MM.1S (cell line): Measurements from ENCODE around the gene WDR36.

Experiments
- DNase-seq: peaks from one replicate; pipeline ENCODE4 v3.0.0-alpha.2; 2015
- H2AFZ ChIP-seq: fragments of 300-600 bp; sonication (generic); 2 replicates; pipeline ENCODE4 v1.6.0; 2016; ENCODE audit warnings: antibody characterized with exemption, low read length
- H3F3A ChIP-seq: fragments of 300-600 bp; sonication (generic); 2 replicates; pipeline ENCODE4 v1.6.1; 2016; ENCODE audit warnings: mild to moderate bottlenecking, antibody characterized with exemption, low read length, moderate library complexity, mixed read lengths; ENCODE audit not compliant: insufficient read depth
- H3K27ac ChIP-seq: fragments of 300-600 bp; sonication (generic); 2 replicates; pipeline ENCODE4 v1.5.1; 2016; ENCODE audit warnings: mild to moderate bottlenecking, low read length
- H3K27me3 ChIP-seq: fragments of 300-600 bp; sonication (generic); replicated peaks from 2 replicates; pipeline ENCODE4 v1.6.0; 2016; ENCODE audit warnings: low read length; ENCODE audit not compliant: insufficient read depth
- H3K36me3 ChIP-seq: fragments of 300-600 bp; sonication (generic); replicated peaks from 2 replicates; pipeline ENCODE4 v1.6.1; 2016; ENCODE audit warnings: mild to moderate bottlenecking, low read length, mixed read lengths; ENCODE audit not compliant: insufficient read depth
- H3K4me1 ChIP-seq: fragments of 300-600 bp; sonication (generic); 2 replicates; pipeline ENCODE4 v1.6.1; 2016; ENCODE audit warnings: low read length, mixed read lengths
- H3K4me2 ChIP-seq: fragments of 300-600 bp; sonication (generic); 2 replicates; pipeline ENCODE4 v1.6.0; 2016; ENCODE audit warnings: low read depth, low read length
- H3K4me3 ChIP-seq: fragments of 300-600 bp; sonication (generic); 2 replicates; pipeline ENCODE4 v1.5.1; 2016; ENCODE audit warnings: low read length, mixed read lengths
- H3K79me2 ChIP-seq: fragments of 300-600 bp; sonication (generic); 2 replicates; pipeline ENCODE4 v1.6.1; 2016; ENCODE audit warnings: mixed run types, low read length, mixed read lengths
- H3K9ac ChIP-seq: fragments of 300-600 bp; sonication (generic); 2 replicates; pipeline ENCODE4 v1.6.1; 2016; ENCODE audit warnings: low read length, mixed read lengths
- H3K9me2 ChIP-seq: fragments of 300-600 bp; sonication (generic); replicated peaks from 2 replicates; pipeline ENCODE4 v1.6.1; 2016; ENCODE audit warnings: mild to moderate bottlenecking, low read length, mixed read lengths; ENCODE audit not compliant: insufficient read depth
- H3K9me3 ChIP-seq: fragments of 300-600 bp; sonication (generic); replicated peaks from 2 replicates; pipeline ENCODE4 v1.6.1; 2016; ENCODE audit warnings: mild to moderate bottlenecking, low read length, mixed read lengths; ENCODE audit not compliant: insufficient read depth
- H4K20me1 ChIP-seq: fragments of 300-600 bp; sonication (generic); 2 replicates; pipeline ENCODE4 v1.6.1; 2016; ENCODE audit warnings: mild to moderate bottlenecking, low read length, moderate library complexity, mixed read lengths; ENCODE audit not compliant: insufficient read depth
- EZH2 ChIP-seq: fragments of 300-600 bp; sonication (generic); optimal IDR thresholded peaks from 2 replicates; pipeline ENCODE3; 2017; ENCODE audit warnings: low read depth, mild to moderate bottlenecking, antibody characterized with exemption, low read length, mixed read lengths
- EZH2phosphoT487 ChIP-seq: fragments of 300-600 bp; sonication (generic); IDR thresholded peaks from 2 replicates; pipeline ENCODE4 v1.6.1; 2018; ENCODE audit warnings: antibody characterized with exemption, low read length
- TF ChIP-seq, protein P1 (sequence below): fragments of 300-600 bp; sonication (generic); IDR thresholded peaks from 2 replicates; pipeline ENCODE4 v1.5.1; 2016; ENCODE audit warnings: antibody characterized with exemption, low read length, mixed read lengths

Gene WDR36

DNA sequence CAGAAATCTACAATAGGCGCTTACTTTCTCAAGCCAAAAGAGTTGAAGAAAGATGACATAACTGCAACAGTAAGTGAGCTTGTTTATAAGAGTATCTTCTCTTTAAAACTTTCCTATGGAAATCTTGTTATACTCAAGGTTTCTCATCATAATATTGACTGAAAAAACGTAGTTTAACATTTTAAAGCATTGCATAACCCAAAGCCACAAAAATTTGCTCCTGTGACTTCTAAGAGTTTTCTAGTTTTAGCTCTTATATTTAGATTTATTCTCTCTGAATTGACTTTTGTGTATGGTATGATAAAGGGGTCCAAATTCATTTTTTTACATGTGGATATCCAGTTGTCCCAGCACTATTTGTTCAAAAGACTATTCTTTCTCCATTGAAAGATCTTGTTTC, 15.2 kb downstream of the WDR36 start:
- H3K36me3 ChIP-seq, result peaks cover 15% of the 10 kb centered on the region; the same call in 1 of the 2 replicates
- H3K4me3 ChIP-seq, result no peak overlapping the region
- DNase-seq, result no peak
- no peaks in the 10 kb centered on the region for H3K4me1 ChIP-seq
- no peak overlapping the region for H3K9ac ChIP-seq
- no peaks in the 10 kb centered on the region for H3F3A ChIP-seq
- H3K4me2 ChIP-seq, result no peak overlapping the region
- H2AFZ ChIP-seq, result no peak overlapping the region
- H3K79me2 ChIP-seq, result peaks cover 12% of the 10 kb centered on the region
- H3K9me3 ChIP-seq, result no peaks in the 10 kb centered on the region
- H3K27ac ChIP-seq, result no peak overlapping the region
- no peaks in the 10 kb centered on the region for H4K20me1 ChIP-seq
- TF ChIP-seq EZH2 (no peak), EZH2phosphoT487 (no peak)
- TF ChIP-seq, protein P1, sequence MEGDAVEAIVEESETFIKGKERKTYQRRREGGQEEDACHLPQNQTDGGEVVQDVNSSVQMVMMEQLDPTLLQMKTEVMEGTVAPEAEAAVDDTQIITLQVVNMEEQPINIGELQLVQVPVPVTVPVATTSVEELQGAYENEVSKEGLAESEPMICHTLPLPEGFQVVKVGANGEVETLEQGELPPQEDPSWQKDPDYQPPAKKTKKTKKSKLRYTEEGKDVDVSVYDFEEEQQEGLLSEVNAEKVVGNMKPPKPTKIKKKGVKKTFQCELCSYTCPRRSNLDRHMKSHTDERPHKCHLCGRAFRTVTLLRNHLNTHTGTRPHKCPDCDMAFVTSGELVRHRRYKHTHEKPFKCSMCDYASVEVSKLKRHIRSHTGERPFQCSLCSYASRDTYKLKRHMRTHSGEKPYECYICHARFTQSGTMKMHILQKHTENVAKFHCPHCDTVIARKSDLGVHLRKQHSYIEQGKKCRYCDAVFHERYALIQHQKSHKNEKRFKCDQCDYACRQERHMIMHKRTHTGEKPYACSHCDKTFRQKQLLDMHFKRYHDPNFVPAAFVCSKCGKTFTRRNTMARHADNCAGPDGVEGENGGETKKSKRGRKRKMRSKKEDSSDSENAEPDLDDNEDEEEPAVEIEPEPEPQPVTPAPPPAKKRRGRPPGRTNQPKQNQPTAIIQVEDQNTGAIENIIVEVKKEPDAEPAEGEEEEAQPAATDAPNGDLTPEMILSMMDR, result no peak
- no peaks in the 10 kb centered on the region for H3K27me3 ChIP-seq
- no peaks in the 10 kb centered on the region for H3K9me2 ChIP-seq

DNA sequence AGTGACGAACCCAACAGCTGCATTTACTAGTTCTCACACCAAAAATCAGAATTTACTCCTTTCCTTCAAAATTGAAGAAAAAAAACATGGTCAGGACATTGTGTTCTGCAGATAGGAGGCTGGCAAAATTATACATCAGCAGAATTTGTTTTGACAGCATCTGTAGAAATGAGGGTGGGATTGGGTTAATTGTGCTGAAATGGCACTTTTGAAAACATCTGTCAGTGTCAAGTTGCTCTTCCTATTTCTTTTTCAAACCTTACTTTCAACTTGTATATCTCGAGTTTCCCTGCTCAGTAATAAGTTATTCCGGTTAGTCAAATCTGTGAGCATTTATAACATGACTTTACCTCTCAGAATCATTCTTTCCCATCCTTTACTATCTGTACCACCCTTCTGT, 19.8 kb downstream of the WDR36 start:
- Histone ChIP-seq H2AFZ (no peak overlapping the region), H3F3A (no peaks in the 10 kb centered on the region), H3K27me3 (no peaks in the 10 kb centered on the region), H3K4me1 (no peaks in the 10 kb centered on the region), H4K20me1 (no peaks in the 10 kb centered on the region), H3K9me3 (no peaks in the 10 kb centered on the region), H3K4me3 (no peak overlapping the region), H3K4me2 (no peak overlapping the region), H3K79me2 (peaks cover 12% of the 10 kb centered on the region), H3K36me3 (peaks cover 9% of the 10 kb centered on the region; the same call in 1 of the 2 replicates), H3K27ac (no peak overlapping the region), H3K9me2 (no peaks in the 10 kb centered on the region), H3K9ac (no peak overlapping the region)
- no peak for TF ChIP-seq EZH2
- TF ChIP-seq, protein P1, result no peak
- TF ChIP-seq EZH2phosphoT487, result no peak
- no peak for DNase-seq

DNA sequence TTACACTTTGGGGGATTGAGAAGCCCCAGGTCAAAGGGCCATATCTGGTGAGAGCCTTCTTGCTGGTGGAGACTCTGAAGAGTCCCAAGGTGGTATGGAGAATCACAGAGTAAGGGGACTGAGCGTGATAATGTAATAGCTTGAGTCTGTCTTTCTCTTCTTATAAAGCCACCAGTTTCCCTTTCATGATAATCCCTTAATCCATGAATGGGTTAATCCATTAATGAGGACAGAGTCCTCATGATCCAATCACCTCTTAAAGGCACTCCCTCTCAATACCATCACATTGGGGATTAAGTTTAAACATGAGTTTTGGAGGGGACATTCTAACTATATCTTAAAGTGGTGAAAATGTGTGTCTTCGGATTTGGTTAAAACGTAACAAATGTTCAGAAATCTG, 21.5 kb downstream of the WDR36 start:
- no peaks in the 10 kb centered on the region for H3K9me3 ChIP-seq
- no peak overlapping the region for H3K9ac ChIP-seq
- no peaks in the 10 kb centered on the region for H4K20me1 ChIP-seq
- H3K27me3 ChIP-seq, result no peaks in the 10 kb centered on the region
- H3K27ac ChIP-seq, result no peak overlapping the region
- DNase-seq, result no peak
- peaks cover 7% of the 10 kb centered on the region; the same call in 1 of the 2 replicates for H3K79me2 ChIP-seq
- H3K4me1 ChIP-seq, result no peaks in the 10 kb centered on the region
- H3K4me2 ChIP-seq, result no peak overlapping the region
- TF ChIP-seq EZH2phosphoT487, result no peak
- no peak for TF ChIP-seq EZH2
- TF ChIP-seq, protein P1, result no peak
- H3K36me3 ChIP-seq, result peaks cover 10% of the 10 kb centered on the region; the same call in 1 of the 2 replicates
- no peak overlapping the region for H3K4me3 ChIP-seq
- H3K9me2 ChIP-seq, result no peaks in the 10 kb centered on the region
- no peak overlapping the region for H2AFZ ChIP-seq
- no peaks in the 10 kb centered on the region for H3F3A ChIP-seq
